Measurements from ENCODE around the gene SEC14L5. TPM values are rescaled to one million over a fixed set of nuclear protein-coding genes. Genes with fewer than 3 reads are reported as not detected.

The SEC14L5 gene
- total RNA-seq, 1 donor from 2014 or later: not detected

DNA sequence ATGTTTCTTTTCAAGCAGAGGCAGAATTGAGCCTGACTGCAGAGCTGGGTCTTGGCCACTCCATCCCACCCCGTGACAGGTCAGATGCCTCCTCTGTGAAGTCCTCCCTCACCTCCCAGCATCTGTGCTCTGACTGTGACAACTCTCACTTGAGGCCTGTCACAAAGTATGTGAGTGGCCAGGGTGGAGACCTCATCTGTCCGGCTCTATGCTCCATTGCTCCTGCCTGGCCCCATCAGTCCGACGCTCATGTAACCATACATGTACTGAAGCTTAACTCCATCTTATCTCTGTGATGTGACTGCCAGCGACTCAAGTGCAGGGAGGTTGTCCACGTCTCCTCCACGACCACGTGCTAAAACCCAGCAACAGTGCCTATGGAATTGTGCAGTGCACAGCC lies 24.7 kb upstream of the SEC14L5 start:
- TF ChIP-seq CTCF (IDR thresholded peaks at IDR 0.05; ENCODE audit: insufficient read depth, low read length, poor library complexity, severe bottlenecking): no peak
- Histone ChIP-seq H3K27me3 (ENCODE audit: control insufficient read depth, insufficient read depth, low read length) (no peaks in the 10 kb centered on the region), H3K4me3 (ENCODE audit: low read depth, low read length) (no peak overlapping the region), H3K36me3 (ENCODE audit: control insufficient read depth, insufficient read depth, low read length) (no peaks in the 10 kb centered on the region)
- DNase-seq (ENCODE audit: low read depth): no peak

- Histone ChIP-seq H3K27me3 (ENCODE audit: control insufficient read depth, insufficient read depth, low read length) (no peaks in the 10 kb centered on the region), H3K4me3 (ENCODE audit: low read depth, low read length) (no peak overlapping the region), H3K36me3 (ENCODE audit: control insufficient read depth, insufficient read depth, low read length) (no peaks in the 10 kb centered on the region)
- TF ChIP-seq CTCF (IDR thresholded peaks at IDR 0.05; ENCODE audit: insufficient read depth, low read length, poor library complexity, severe bottlenecking): no peak
- no peak for DNase-seq (ENCODE audit: low read depth)
Measured at GRCh38 chr16:4933871-4934395, 24.2 kb upstream of the SEC14L5 start.

DNA sequence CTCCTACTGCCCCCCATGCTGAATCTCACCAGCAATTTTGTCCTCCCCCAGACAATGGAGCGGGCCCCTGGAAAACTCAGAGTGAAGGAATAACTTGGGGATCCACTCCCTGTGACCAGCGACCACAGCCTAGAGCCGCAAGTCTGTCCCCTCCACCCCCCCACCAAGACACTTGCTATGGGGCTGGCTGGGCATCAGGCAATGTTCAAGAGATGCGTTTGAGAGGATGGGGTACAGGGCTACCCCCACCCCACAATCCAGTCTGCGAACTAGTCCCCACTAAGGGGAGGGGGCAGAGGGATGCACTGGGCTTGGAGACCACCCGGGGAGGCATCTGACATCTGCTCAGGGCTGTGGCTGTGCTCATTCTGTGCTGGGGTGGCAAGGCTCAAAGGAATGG lies 23.5 kb upstream of the SEC14L5 start:
- no peak overlapping the region for H3K4me3 ChIP-seq (ENCODE audit: low read depth, low read length)
- H3K27me3 ChIP-seq (ENCODE audit: control insufficient read depth, insufficient read depth, low read length): no peaks in the 10 kb centered on the region
- TF ChIP-seq CTCF (IDR thresholded peaks at IDR 0.05; ENCODE audit: insufficient read depth, low read length, poor library complexity, severe bottlenecking): no peak
- DNase-seq (ENCODE audit: low read depth): no peak
- H3K36me3 ChIP-seq (ENCODE audit: control insufficient read depth, insufficient read depth, low read length): no peaks in the 10 kb centered on the region

DNA sequence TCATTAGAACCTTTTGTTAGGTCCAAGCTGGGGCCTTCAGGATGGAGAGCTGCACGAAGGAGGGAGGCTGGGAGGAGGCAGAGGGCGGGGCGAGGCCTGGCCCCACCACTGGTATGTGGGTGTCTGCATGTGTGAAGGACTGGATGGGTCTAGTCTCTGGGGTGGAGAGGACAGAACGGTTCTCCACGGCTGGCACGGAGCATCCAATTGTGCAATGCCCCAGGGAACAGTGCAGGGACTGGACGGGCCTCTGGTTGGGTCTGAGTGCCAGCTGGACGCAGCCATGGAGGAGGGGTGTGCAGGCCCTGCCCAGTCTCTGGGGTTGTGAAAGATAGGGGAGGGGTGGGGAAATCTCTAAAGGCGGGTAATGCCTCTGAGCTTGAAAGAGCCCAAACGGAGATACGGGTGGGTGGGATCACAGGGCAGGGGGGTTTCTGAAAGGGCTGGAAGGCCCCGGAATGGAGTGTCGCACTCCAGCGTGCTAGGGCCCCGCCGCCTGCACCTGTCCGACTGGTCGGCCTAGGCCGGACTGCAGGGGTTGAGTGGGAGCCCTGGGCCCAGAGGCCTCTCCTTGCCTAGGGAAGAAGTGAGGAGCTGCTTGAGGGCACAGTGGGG lies 22.8 kb upstream of the SEC14L5 start:
- Histone ChIP-seq H3K36me3 (ENCODE audit: control insufficient read depth, insufficient read depth, low read length) (no peaks in the 10 kb centered on the region), H3K4me3 (ENCODE audit: low read depth, low read length) (peak overlapping the region; percentile 71), H3K27me3 (ENCODE audit: control insufficient read depth, insufficient read depth, low read length) (no peaks in the 10 kb centered on the region)
- DNase-seq (ENCODE audit: low read depth): no peak
- no peak for TF ChIP-seq CTCF (IDR thresholded peaks at IDR 0.05; ENCODE audit: insufficient read depth, low read length, poor library complexity, severe bottlenecking)

GRCh38 chr16:4936181-4936990 lies 21.7 kb upstream of the SEC14L5 start:
- no peaks in the 10 kb centered on the region for H3K36me3 ChIP-seq (ENCODE audit: control insufficient read depth, insufficient read depth, low read length)
- H3K27me3 ChIP-seq (ENCODE audit: control insufficient read depth, insufficient read depth, low read length): no peaks in the 10 kb centered on the region
- no peak for DNase-seq (ENCODE audit: low read depth)
- peak overlapping the region; percentile 71 for H3K4me3 ChIP-seq (ENCODE audit: low read depth, low read length)
- TF ChIP-seq CTCF (IDR thresholded peaks at IDR 0.05; ENCODE audit: insufficient read depth, low read length, poor library complexity, severe bottlenecking): peak; percentile 57
